Activated CD4-positive, alpha-beta T cell treated with anti-CD3 and anti-CD28 coated beads, Interleukin-2, amount 50 U/mL, for 48 hours (primary cell): ENCODE results near the gene ENPP6.
"Not testable (repeated sequence)": the region's sequence is repeated elsewhere in the genome, so short reads cannot be mapped to it uniquely, and the experiment has no call there.

ENCODE experiments used
- DNase-seq, 2 experiments: peaks; one replicate each; pipeline ENCODE4 v3.0.0-alpha.2; 2020

The ENPP6 gene

DNA sequence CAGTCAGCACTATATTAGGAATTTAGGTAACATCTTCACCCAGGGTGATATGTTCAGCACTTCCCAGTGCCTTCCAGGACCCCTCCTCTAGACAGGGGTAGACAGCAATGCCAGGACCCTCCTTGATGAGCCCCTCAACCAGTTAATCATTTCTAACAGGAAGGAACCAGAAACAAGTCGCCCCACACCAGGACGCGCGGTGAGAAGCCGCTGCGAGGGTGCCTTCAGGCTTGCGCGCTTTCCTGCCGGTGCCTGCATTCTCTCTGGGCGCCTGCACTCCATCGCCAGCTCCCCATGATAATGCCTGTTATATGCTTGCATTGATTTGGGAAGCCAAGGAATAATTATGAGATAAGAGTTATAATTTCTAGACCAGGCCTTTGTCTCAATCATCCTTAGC lies 116.0 kb downstream of the ENPP6 start:
- no peak for DNase-seq

DNA sequence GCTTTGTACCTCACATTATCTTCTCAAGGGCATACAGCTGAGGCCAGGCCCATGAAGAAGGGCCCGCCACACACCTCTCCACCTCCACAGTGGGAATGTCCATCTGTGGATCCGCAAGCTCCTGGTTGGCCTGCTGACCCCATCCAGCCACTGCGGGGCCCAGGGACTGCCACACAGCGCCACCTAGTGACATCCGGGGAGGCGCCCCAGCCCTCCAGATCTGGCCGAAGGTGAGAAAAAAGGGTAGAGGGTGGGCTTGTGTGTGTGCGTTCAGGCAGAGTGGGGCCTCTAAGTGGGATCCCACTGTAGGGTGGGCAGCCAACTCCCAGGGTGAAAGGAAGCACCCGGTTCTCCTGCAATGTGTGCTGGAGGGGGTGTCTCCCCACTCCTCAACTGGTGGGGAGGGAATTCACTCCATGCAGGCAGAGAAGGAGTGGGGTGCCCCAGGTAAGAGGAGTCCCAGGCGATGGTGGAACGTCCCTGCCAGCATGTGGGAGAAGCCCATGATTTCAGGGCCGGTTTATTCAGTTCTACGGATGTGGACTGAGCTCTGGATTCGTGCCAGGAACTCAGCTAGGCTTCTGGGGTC lies 117.3 kb downstream of the ENPP6 start:
- DNase-seq, result no peak

DNA sequence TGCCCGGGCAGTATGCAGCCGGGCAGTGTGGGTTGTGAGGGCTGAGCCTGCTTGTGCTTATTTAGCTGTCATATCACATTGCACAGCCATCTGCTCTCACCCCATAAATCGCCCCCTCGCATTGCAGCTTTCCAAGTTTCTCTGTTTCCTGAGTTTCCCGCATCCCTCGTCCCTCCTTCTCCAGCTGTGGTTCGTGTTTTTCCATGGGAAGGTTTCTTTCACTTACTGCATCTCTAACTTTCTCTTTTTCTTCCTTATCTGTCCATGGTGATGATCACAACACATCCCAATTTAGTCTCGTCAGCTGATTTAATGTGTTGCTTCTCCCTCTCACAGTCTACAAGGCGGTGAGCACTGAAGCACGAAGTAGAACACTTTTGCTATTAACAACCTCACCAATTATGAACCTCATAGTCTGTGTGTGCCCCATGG lies 118.1 kb downstream of the ENPP6 start:
- no peak for DNase-seq

DNA sequence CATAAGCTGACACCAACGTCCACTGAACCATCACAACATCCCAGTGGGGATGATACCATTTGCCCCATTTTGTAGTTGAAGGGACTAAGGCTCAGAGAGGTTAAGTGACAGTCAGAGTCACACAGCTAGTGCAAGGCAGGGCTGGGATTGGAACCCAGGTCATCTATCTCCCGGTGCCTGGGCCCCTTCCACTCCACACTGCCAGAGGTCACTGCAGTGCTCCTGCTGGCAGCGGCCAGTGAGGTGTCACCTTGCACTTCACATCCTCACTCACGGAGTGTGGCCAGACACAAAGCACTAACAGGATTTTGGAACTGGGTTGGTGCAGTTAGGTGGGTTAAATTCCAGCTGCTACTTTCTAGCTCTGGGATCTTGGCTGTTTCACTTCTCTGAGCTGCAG lies 118.7 kb downstream of the ENPP6 start:
- DNase-seq, result no peak

DNA sequence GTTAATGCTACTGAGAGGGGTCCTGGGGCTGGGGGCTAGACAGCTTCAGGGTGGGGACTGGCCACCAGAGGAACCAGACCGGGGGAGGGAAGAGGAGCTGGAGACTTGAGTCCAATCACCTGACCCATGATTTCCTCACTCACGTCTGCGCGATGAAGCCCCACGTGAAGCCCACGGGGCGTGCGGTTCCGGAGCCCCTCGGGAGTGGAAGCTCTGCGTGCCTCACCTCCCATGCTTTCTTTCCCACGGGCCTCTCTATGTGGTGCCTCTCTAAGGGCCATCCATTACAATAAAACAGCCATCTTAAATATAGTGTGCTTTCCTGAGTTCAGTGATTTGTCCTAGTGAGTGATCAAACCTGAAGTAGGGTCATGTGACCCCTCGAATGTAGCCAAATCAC lies 119.9 kb downstream of the ENPP6 start:
- no peak for DNase-seq

DNA sequence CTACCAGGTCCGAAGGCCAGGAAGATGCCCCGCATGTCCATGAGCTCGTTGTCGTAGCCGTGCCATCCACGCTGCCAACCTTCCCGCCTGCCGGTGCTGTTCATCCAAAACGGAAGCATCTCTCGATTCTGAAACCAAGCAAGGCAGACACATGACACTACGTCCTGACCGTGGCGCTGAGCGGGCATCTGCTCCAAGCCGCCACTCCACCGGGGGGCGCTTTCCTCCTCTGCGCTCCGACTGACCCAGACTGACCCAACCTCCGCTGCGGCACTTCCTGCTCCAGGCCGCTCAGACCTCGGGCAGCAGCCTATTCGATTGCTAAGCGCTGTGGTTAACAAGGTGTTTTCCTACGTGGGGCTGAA lies 120.5 kb downstream of the ENPP6 start:
- DNase-seq, result peak; percentile 27 to 32

DNA sequence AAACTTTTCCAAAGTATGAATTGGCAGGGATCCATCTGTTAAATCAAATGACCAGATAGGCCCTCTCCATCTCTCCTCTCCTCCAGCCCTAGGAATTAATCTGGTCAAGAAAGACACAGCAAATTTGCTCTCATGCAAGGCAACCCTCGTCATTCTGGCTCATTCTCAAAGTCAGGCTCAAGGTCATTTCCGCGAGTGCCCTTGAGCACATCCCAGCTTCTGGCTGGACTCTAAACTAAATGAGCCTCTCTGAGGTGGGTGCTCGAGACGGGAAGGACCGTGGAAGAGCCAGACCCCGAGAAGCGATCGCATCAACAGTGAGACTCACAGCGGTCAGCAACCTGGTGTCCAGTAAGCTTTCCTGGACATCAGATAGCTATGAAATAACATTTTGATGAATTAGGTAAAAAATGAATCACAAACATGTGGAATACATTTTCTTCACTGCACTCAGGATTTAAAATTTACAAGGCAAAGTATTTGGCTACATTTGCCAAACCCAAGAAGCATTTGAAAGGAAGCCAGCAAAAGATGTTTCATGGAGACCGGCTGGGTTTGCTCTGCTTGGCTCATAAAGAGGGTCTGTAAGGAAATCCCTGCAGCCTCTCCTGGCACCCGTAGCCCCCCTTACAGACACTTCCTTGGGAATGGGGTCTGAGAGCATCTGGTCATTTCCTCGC lies 121.0 kb downstream of the ENPP6 start:
- no peak for DNase-seq

DNA sequence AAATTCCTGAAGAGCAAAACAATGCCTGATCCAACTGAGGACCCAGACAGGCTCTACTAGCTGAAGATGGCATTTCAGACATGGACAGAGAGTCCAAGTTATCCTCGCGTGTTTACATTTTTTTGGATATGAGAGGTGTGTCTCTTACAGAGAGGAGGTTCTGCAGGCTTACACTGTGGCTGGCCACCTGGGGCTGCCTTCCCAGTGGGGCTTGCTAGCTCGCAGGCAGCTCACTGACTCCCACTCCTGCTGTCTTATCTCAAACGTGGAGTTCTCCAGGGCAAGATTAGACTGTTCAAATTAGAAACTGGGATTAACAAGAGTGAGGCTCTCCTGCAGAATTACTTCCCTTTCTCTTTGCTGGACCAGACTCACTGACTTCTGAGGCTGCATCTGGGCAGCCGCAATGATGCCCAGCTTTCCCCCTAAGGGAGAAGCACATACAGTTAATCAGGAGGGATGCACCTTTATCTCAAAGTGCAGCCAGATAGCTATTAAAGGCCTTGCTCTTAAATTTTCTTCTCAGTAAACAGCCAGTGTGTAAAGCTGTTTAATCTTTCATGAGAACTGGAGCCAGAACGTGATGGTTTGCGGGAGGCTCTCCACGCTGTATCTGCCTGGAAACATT lies 123.0 kb downstream of the ENPP6 start:
- DNase-seq, result no peak

DNA sequence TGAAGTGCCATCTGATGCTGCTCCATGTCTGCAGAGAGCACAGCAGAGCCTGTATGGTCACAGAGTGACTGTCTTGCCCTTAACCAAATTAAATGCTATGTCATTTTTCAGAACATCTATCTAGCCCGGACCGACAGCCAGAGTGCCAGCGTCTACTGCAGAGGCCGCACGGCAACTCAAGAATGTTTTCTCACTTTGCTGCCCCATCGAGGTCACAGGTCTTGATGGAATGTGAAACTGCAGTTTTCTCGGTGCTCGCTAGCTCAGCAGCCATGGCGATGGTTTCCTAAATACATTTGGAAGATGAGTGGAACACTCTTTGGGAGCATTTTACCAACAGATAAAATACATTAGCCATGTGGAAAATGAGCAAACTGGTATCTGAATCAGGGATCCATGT lies 125.7 kb downstream of the ENPP6 start:
- DNase-seq, result no peak

DNA sequence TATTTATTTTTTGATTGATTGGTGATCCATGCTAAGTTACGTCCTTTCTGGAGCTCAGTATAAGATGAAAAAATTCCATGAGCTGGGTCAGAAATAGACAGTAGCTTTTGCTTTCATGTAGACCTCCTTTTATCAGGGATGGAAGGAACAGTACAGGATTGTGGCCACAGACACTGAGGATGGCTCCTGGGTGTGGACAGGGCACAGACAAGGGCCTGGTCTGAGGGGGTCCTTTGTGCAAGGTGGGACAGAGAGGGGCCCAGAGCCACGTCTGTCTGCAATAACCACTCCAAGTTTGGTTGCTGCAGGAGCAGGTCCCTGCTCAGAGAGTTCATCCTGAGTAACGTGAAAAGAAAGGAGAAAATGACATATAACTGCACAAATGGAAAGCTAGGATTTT lies 127.1 kb downstream of the ENPP6 start:
- DNase-seq, result no peak

DNA sequence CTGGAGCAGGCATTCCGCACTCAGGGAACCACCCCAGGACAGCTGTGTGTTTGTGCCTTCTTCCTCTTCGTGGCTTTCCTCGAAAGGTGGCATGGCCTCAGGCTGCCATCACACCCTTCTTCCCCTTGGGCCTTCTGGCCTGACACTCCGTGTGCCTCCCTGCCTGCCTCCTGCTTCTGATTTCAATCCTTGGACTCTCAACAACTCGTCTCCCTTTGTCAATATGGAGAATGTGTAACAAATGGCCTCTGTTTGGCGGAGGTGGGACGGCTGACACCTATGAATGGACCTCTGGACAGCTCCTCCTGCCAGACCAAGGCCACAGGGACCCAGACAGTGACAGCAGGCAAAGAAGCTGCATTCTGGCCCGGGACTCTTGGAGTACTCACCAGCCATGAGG lies 137.0 kb downstream of the ENPP6 start:
- no peak for DNase-seq

DNA sequence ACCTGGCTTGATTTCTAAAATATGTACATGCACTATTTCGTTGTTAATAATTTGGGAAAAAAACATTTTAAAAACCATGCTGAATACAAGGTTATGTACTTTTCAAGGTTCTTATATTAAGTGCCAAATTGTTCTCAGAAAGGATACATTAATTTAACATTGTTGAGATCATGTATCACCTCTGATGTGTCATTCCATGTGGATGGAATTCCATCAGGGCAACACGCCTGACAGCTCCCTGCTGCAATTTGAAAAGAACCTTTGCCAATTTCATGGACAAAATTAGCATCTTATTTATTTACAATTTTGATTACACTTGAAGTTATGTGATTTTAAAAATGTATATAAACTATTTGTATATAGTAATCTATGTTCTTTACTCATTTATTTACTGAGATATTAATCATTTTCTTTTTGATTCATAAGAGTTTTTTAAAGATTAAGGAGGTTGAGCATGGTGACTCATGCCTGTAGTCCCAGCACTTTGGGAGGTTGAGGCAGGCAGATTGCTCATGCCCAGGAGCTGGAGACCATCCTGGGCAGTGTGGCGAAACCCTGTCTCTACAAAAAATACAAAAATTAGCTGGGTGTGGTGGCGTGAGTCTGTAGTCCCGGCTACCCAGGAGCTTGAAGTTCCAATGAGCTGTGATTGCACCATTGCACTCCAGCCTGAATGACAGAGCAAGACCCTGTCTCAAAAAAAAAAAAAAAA lies 142.8 kb downstream of the ENPP6 start:
- no peak for DNase-seq

DNA sequence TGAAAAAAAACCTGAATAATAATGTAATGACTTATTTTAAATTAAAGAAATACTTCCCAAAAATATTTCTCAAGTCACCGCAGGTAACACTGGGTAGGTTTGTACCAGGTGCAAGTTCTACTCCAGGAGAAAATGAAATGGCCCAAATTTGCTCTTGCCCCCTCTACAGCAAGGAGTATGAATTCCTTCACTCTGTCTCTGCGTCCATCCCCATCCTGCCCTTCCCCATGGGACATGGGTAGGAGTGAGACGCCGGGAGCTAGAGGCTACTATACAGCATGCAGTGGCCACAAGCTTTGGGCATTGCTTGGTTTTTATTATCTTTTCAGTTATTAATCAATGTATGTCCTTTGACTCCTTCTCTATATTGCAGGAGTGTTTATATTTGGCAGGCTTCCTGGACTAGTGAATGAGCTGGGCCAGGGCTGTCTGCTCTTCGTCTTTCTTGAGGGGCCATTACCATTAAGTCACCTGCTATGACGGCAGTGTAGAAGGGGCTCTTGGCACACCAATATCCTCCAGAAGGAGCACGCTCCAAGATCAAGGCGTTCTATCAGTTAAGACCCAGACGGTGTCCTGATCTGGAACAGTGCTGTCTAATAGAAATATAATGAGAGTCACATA lies 149.6 kb downstream of the ENPP6 start:
- no peak for DNase-seq

DNA sequence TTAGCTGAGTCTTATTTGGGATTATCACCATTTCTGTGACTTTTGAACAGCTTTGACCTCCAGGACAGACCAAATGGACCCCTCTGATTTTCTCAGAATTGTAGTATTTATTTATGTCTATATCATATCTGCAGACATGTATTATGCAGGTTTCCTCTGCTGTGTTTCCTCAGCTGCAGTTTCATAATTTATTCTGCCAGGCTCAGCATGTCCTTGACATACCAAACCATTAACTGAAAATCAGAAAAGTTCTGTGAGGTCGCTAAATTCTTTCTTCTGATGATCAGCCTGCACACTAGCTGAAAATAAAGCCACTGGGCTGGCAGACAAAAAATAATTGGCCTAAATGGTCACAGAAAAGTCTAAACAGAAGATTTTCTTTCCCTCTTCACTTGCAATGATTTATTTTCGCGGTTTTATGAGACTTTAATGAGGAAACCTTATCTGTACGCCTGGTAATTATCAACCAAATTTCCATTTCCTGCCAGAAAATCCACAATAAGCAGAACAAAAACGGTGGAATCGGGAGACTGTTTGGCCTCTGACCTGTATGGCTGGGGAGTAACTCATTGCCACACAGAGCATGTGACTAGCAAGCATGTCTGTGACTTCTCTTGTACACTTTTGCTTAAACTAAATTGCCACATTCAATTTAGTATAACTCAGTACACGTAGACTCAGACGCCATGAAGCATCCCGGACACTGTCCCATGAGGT lies 150.9 kb downstream of the ENPP6 start:
- no peak for DNase-seq

DNA sequence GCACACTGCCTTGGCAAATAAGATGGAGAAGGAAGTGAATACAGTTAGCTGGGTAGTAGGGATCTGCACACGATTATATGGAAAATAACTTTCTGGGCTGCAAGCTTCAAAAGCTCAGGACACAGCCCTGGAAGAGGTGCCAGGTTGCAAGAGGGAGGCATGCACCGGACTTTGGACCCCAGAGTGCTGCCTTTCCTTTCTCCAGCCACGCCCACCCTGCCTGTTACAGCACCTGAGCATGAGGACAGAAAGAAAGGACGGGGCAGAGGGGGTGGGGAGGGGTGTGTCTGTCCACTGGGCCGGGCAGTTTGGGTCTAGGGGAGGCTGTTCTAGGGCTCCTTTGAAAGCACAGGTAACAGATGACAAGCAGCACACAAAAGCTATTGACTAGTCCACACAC lies 152.8 kb downstream of the ENPP6 start:
- no peak for DNase-seq

DNA sequence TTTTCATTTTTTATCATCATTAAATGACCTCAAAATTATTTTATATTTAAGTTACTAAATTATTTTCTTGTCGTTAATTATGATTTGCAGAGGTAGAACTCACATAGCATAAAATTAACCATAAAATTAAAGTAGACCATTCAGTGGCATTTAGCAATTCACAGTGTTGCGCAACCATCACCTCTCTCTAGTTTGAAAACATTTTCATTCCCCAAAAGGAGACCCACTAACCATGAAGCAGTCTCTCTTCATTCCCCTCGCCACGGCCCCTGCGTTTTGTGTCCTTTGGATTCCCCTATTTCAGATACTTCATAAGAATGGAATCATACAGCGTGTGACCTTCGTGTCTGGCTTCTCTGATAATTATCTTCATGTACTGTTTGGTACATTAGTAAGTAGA lies 154.9 kb downstream of the ENPP6 start:
- DNase-seq, result no peak

DNA sequence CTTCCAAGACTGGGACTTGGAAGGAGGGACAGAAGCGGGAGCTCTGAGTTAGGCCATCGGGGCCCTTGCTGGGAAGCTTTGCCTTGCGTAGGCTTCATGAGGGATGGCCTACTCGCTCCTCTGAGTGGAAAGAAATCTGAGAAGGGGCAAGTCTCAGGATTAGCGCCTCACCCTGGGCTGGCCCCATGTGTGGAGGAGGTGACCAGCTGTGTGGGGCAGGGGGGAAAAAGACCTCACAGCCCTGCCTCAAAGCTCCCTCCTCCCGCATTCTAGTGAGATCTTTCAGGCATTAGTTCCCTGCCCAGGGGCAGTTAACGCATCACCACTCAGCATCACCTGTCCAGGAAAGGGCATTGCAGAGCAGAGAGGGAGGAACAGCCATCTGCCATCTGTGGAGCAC lies 156.1 kb downstream of the ENPP6 start:
- no peak for DNase-seq

DNA sequence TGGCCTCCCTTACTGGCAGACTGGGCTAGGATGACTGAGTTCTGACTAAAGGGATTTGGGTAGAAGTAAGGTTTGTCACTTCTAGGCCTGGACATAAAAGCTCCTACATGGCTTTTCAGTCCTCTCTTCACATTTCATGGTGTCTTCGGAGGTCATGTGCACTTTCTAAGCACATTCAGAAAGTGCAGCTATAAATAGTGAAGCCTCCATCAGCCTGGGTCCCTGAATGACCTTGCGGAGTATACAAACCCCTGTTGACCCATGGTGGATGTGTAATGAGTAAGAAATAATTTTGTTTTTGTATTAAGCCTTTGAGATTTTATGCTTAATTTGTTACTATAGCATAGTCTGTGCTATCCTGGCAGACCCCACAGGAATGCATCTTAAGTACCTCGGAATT lies 158.6 kb downstream of the ENPP6 start:
- DNase-seq, result no peak

DNA sequence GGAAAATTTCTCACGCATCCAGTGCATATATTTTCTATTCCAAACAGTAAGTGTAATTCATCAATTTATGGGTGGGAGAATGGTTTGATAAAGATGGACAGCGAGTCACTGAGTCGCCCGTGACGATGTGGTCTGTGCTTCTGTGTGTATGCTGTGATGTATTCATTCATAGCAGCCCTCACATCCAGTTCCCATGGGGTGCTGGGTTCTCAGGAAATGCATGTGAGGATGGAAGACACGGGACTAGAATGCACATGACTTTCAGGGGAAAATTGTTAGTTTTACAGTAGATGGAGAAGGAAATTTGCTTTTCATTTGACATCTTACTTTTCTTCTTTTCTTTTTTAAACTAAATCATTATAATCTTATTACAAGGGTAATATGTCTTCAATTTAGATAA lies 159.6 kb downstream of the ENPP6 start:
- DNase-seq, result no peak

DNA sequence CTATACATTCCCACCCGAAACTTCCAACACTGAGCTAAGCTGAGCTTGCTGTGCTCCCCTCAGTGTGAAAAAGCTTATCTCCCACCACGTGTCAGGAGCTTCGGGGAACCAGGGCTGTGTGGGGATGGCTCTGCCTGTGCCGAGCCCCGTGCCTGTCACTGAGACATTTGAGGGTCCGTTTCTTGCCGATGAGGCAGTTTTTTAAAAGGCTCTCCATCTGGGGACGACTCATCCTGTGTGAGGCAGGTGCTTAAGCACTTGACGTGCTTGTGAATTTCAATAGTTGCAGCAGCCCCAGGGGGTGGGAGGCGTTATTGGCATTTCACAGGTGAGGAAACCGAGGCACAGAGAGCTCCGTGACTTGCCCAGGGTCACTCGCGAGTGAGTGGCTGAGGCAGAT lies 160.8 kb downstream of the ENPP6 start:
- no peak for DNase-seq

DNA sequence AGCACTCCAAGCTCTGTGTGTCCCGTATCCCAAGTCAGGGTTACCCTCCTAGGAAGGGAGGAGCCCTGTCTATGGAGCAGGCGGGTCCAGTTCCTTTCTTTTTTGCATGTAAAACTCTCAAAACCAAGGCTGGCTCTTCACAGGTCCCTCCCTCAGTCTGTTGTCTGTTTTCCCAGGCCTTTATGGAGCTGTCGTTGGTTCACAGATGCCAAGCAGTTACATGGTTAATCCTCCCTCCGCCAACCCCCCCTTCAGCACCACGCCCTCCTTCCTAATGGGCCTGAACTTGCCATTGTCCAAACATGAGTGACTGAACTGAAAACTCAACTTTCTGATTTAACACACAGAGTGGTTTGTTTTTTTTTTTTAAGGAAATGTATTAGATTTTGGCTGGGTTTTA lies 164.2 kb downstream of the ENPP6 start:
- no peak for DNase-seq

DNA sequence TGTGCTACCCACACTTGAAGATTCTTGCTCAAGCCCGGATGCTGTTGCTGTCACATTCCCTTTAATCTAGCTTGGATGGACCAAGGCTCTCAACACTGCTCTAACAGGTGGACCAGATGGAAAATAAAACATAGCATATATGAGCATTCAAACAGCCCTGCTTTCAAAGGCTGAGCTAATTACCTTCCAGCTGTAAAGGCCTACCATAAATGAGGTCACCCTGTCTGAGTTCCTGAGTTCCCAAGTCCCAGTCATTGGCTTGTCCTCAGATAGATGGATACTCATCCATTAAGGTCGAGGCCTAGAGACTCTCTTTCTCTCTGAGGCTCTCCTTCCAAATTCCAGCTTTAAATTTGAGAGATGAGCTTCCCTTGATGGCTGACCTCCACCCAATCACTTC lies 165.1 kb downstream of the ENPP6 start:
- no peak for DNase-seq

DNA sequence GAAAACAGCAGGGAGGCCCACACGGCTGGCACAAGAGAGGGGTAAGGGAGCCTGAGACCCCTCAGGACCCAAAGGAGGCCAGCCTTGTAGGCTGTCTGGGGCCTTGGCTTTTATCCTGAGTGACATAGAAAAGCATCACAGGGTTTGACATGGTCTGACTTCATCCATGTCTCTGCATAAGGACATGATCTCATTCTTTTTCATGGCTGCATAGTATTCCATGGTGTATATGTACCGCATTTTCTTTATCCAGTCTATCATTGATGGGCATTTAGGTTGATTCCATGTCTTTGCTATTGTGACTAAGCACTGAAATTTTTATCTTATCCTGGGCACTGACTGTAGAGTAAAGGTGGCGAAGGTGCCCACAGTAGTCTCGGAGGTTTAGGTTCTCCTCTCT lies 166.4 kb downstream of the ENPP6 start:
- DNase-seq, result not testable (repeated sequence)
